Measurements from ENCODE around the gene SLC13A5.
"Not testable (repeated sequence)": the region's sequence is repeated elsewhere in the genome, so short reads cannot be mapped to it uniquely, and the experiment has no call there.

SLC13A5 gene

DNA sequence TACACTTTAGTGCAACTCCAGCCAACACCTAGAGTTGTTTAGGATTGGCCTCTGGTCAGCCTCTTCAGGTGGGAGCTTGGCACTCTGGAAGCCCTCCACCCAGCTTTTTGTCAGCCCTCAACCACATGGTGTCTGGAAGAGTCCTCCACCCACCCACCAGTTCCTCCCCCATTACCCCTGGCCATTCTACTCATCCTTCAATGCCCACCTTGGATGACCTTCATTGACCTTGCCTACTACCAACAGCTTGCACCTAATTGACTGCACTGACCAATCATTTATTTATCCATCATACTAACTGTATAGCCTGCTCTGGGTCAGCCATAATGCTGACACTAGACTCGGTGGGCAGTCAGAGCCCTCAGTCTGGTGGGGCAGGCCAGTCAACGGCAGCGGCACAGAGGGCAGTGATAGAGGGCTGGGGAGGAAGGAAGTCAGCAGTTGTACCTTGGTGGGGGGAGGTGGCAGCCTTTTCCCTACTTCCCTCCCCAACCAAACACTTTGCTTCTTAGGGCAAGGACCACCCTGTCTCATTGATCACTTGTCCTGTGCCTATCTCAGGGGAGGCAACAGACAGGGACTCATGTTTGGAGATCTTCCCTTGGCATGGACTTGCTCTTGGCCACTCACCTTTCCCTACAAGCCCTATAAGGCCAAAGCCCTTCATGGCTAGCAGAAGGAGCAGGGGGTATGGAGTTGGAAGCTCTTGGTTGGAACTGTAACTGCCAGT is 29.3 kb downstream of the SLC13A5 start:
- DNase-seq: no peak

DNA sequence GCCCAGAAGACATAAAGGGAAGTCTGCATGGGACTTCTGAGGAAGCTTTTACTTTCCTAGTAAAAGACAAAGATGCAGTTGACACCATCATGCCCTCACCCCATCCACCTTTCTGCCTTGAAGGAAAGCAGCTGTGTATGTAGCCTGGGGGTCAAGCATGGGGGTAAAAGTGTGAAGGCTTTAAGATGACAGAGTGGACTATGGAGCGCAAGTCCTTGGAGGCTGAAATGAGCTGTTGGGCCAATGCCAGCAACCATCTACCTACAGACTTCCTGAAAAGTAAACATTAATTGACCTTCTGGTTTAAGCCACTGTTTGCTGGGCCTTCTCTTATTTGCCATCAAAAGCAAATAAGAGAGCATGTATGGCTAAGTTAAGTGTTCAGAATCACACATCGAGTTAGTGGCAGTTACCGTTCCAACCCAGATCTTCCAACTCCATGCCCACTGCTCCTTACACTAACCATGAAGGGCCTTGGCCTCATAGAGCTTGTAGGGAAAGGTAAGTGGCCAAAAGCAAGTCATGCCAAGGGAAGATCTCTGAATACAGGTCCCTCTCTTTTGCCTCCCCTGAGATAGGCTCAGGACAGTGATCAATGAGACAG is 30.0 kb downstream of the SLC13A5 start:
- DNase-seq: no peak

GRCh38 chr17:6682339-6682738 is 30.8 kb downstream of the SLC13A5 start:
- no peak for DNase-seq

- no peak for DNase-seq
Measured at GRCh38 chr17:6681671-6682070, 31.5 kb downstream of the SLC13A5 start.

DNA sequence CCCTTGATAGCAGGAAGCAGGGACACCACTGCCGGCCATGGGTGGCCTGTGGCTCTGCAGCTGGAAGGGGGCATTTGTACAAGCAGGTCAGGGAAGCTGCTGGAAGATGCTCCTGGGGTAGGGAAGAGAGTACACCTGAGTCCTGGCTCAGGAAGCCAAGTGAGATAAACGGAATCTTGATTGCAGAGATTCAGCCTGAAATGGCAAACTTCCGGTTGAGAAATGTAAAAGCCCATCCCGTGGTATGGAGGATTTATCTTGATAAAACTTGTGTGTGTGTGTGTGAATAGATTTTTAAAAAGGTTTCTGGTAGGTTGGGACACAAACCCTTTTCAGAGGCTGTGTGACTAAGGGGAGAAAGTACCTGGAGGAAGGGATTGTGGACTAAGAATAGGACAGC is 32.0 kb downstream of the SLC13A5 start:
- DNase-seq: no peak

DNA sequence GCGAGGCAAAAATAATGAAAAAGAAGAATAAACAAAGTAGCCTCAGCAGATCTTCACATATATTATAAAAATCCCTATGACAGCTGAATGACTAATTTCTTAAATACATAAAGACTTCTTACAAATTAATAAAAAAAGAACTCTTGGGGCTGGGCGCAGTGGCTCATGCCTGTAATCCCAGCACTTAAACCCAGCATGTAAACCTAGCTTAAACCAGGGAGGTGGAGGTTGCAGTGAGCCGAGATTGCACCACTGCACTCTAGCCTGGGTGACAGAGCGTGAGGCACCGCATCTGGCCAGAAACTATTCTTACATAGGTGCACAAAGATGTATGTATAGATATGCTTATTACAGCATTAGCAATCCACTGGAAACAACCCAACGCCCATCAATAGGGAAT is 33.9 kb downstream of the SLC13A5 start:
- DNase-seq: no peak

DNA sequence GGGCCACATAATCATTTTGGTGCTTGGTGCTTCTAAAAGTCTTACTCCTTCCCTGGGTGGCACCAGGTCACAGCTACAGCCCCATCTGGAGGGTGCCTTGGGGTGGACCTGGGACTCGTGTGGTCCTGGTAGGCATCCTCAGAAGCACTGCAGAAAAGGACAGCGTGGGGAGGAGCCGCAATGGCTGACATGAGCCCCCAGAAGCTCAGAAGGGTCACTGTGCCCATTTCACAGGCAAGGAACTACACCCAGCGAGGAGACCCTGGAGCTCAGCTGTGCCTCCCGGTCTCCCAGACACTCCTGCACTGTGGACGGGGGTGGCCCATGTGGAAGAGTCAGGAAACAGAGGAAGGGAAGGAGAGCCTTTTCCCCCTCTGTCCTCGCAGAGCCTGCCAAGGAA is 35.2 kb downstream of the SLC13A5 start:
- DNase-seq: no peak

- peak; percentile 50 for DNase-seq
Measured at GRCh38 chr17:6677158-6677831, 35.9 kb downstream of the SLC13A5 start.

GRCh38 chr17:6676802-6677157 is 36.4 kb downstream of the SLC13A5 start:
- DNase-seq: no peak

DNA sequence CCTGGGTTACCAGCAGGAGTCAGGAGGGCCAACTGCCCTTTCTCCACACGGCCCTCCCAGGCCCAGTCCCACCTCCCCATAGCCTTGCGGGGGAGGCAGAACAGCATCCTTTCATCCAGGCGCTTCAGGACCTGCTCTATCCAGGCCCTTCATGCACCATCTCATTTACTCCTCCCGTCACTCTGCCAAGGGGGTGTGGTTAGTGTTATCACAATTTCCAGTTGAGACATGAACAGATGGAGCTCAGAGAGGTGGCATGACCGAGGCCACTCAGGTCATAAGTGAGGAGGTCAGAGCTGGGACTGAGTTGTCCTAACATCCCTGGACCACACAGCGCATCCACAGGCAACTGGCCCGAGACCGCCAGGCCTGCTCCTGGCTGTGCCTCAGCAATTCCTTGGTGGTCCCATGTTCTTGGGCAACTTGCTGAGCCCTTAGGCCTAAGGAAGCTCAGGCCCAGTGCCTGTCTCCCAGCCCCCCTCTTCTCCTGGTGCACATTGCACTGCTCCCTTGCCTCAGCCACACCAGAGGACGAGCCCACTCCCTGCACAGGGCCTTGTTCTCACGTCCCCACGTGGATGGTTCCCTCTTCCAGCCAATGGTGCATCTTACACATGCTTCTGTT is 37.9 kb downstream of the SLC13A5 start:
- DNase-seq: no peak

DNA sequence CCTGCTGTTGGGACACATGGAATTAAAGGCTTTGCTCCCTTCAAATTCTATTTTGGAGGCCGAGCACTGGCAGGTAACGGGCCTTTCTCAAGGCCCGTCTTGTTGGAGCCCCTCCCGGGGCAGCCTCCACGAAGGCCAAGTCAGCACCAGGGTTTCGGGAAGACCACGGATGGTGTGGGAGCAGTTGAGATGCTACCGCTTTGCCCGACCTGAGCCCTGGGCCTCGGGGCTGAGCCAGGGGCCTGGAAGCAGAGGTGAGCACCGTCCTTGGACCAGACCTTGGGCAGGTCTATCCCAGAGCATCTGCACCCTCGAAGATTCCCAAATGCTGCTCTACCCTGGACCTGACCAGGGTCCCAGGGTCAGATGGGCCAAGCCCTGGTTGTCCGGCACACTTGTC is 38.6 kb downstream of the SLC13A5 start:
- DNase-seq: no peak

- no peak for DNase-seq
Measured at GRCh38 chr17:6671431-6671830, 41.7 kb downstream of the SLC13A5 start.

DNA sequence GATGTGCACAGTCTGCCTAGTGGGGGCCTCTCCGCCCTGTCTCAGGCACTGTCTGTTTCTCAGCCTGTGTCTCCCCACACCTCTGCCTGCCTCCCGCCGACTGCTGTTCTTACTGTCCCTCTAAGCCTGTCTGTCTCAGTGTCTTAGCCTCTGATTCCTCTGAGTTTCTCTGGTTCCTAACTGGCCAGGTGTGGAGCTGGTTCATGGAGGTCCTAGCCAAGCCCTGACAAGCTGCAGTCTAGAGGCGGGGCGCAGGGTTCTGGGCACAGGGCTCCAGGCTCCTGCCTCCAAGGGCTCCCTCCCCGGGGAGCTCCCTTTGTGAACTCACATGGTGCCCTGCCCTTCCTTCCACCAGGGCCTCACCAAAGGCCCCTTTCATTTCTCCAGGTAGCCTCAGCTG is 42.2 kb downstream of the SLC13A5 start:
- DNase-seq: no peak

DNA sequence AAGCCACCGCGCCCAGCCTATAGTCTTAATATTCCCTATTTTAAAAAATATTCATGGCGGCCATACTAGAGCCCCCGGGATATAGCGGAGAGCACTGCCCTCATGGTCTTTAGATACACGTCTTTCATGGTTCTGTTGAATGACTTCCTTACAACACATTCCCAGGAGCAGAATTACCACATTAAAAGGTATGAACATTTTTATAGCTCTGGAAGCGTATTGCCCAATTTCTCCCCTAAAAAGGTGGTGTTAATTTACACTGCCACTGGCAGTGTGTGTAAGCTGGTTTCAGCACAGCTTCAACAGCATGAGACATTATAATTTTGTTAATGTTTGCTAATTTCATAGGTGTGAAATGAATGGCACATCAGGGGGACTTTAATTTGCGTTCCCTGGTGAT is 42.6 kb downstream of the SLC13A5 start:
- no peak for DNase-seq

DNA sequence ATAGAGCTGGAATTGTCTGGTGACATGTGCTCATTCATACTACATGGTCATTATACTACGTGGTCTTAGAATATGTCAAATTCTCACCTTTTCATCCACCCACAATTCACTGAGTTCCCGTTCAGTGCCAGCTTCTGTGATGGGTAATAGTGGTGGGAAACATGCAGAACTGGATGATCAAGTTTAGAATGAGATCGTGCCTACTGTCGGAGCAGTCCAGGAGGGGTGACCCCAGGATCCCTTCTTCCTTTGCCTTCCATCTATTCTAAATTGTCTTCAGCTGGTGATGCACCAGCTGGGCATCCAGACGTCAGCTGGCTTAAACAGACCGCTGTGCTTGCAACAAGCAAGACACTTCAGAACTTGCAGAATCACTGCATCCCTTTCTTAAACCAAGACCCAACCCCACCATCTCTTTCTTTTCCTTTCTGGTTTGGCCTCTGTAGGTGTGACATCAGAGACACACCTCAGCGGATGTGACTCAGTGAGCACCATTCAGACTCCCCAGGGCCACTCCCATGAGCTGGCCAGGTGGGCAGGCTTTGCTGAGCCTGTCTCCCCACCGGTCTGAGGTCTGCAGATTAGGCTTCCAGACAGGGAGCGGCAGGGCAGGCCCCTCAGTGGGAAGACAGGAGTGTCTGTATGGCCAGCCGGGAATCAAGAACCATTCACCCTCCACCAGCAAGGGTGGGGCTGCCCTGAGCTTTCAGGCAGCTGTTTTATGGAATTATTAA is 43.5 kb downstream of the SLC13A5 start:
- no peak for DNase-seq

GRCh38 chr17:6668727-6669425 is 44.3 kb downstream of the SLC13A5 start:
- no peak for DNase-seq

- no peak for DNase-seq
Measured at GRCh38 chr17:6668219-6668618, 45.0 kb downstream of the SLC13A5 start.

- DNase-seq: no peak
Measured at GRCh38 chr17:6667516-6667915, 45.7 kb downstream of the SLC13A5 start.

DNA sequence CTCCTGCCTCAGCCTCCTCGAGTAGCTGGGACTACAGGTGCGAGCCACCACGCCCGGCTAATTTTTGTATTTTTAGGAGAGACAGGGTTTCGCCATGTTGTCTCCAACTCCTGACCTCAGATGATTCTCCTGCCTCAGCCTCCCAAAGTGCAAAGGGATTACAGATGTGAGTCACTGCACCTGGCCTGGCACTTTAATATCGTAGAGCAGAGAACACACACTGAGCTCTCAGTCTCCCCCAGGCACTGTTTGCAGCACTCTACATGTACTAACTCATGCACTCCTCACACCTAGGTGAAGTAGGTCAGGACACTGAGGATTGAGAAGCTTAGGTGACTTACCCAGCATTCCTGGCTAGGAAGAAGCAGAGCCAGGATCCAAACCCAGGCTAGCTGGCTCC is 46.6 kb downstream of the SLC13A5 start:
- no peak for DNase-seq

DNA sequence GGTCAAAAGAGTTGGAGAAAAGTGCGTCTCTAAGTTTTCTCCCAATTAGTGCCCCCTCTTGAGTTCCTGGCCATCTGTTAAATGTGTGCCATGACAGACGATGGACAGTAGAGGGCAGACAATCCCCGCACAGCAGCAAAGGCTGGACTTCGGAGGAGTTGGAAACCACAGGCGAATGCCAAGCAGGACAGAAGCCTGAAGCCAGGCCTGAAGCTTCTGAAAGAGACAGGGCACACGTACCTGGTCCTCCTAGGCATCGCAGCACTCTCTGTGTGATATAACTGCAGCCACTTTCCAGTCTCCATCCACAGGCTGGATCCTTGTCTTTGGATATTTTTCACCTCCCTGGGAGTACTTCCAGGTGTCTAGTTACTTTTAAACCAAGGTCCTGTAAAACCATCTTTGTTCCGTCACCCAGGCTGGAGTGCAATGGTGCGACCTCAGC is 47.1 kb downstream of the SLC13A5 start:
- peak; percentile 82 for DNase-seq

GRCh38 chr17:6663200-6663599 is 50.0 kb downstream of the SLC13A5 start:
- not testable (repeated sequence) for DNase-seq

DNA sequence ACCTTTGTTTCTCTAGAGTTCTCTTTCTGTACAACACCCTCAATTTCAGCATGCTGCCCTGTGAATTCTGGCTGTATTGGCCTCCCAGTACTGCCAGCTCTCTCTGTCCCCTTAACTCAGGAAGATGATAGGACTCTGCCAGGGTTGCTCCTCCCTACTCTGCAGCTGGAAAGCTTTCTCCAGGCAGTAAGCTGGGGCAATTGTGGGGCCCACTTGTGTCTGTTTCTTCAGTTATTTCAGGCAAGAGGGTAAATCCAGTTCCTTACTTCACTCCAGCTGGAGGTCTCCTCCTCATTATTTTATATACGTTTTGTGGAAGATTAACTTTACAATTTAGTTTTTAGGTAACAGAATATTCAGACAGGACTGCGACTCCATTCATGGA is 51.7 kb downstream of the SLC13A5 start:
- no peak for DNase-seq

All from fibroblast of skin of scalp (primary cell).